GM18870 (cell line): ENCODE results near the gene EHMT2.
"Not testable (repeated sequence)": the region's sequence is repeated elsewhere in the genome, so short reads cannot be mapped to it uniquely, and the experiment has no call there.

Source experiments
- ATAC-seq: cut with Tn5 transposase; IDR thresholded peaks from one replicate; pipeline ENCODE4 v1.9.1; 2021; ENCODE audit warnings: moderate library complexity; ENCODE audit not compliant: unreplicated experiment

EHMT2 gene

GRCh38 chr6:31897612-31898382 lies at the start of gene EHMT2:
Gene EHMT2 (minus strand): TSS chr6:31897698. CDS start chr6:31897677, 21 bp downstream.
- no peak for ATAC-seq

- no peak for ATAC-seq
These were observed 49.7 kb upstream of the EHMT2 start for GRCh38 chr6:31947070-31947675.

GRCh38 chr6:31946370-31946885 lies 48.9 kb upstream of the EHMT2 start:
- no peak for ATAC-seq

- ATAC-seq = no peak
These were observed 48.2 kb upstream of the EHMT2 start, which contains the start of gene CFB for GRCh38 chr6:31945507-31946369. Gene CFB (plus strand): TSS chr6:31946095. CDS start chr6:31946222, 127 bp downstream.

GRCh38 chr6:31945154-31945506 lies 47.6 kb upstream of the EHMT2 start:
- ATAC-seq = no peak

- ATAC-seq = no peak
These were observed 46.2 kb upstream of the EHMT2 start for GRCh38 chr6:31943742-31944141.

GRCh38 chr6:31940256-31940664 lies 42.8 kb upstream of the EHMT2 start:
- ATAC-seq = no peak

GRCh38 chr6:31935823-31936222 lies 38.3 kb upstream of the EHMT2 start:
- ATAC-seq = no peak

- no peak for ATAC-seq
These were observed 37.5 kb upstream of the EHMT2 start for GRCh38 chr6:31935021-31935420.

- no peak for ATAC-seq
These were observed 36.0 kb upstream of the EHMT2 start for GRCh38 chr6:31933537-31933936.

- not testable (repeated sequence) for ATAC-seq
These were observed 34.6 kb upstream of the EHMT2 start for GRCh38 chr6:31932137-31932536.

- no peak for ATAC-seq
These were observed 33.5 kb upstream of the EHMT2 start for GRCh38 chr6:31930962-31931361.

- ATAC-seq = no peak
These were observed 31.1 kb upstream of the EHMT2 start for GRCh38 chr6:31928672-31928939.

- no peak for ATAC-seq
These were observed 30.6 kb upstream of the EHMT2 start for GRCh38 chr6:31927863-31928671.

- ATAC-seq = no peak
These were observed 29.9 kb upstream of the EHMT2 start, which contains the start of gene C2 for GRCh38 chr6:31927242-31927862. Gene C2 (plus strand): TSS chr6:31927717. CDS start chr6:31927753, 36 bp downstream.

- ATAC-seq = no peak
These were observed 25.4 kb upstream of the EHMT2 start for GRCh38 chr6:31922942-31923341.

- ATAC-seq = no peak
These were observed 23.3 kb upstream of the EHMT2 start for GRCh38 chr6:31920811-31921210.

GRCh38 chr6:31919624-31920303 lies 22.3 kb upstream of the EHMT2 start:
- ATAC-seq = no peak

- no peak for ATAC-seq
These were observed 20.7 kb upstream of the EHMT2 start for GRCh38 chr6:31918069-31918720.
